ENCODE data around the gene PPP1R12B. TPM values are rescaled to one million over a fixed set of nuclear protein-coding genes. Genes with fewer than 3 reads are reported as not detected.
"Not testable (repeated sequence)": the region's sequence is repeated elsewhere in the genome, so short reads cannot be mapped to it uniquely, and the experiment has no call there.

Gene PPP1R12B
- total RNA-seq, 1 donor: 21.6 TPM

DNA sequence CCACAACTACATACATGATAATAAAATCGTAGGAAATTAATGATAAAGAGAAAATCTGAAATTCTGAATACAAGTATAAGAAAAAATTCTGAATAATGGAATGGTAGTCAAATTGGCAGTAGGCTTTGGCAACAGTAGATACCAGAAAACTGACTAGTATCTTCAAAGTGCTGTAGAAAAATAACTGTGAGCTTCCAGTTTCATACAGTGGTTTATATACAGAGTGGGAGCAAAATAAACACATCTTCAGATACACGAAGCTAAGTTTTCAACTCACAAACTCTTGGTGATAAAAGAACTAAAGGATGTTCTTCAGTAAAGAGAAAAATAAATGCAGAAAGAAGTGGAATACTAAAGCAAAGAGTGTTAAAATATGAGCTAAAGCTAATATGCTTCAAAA is 173.4 kb downstream of the PPP1R12B start:
- TF ChIP-seq CTCF (IDR thresholded peaks at IDR 0.05; ENCODE audit: insufficient read depth, low read depth, low read length): no peak

DNA sequence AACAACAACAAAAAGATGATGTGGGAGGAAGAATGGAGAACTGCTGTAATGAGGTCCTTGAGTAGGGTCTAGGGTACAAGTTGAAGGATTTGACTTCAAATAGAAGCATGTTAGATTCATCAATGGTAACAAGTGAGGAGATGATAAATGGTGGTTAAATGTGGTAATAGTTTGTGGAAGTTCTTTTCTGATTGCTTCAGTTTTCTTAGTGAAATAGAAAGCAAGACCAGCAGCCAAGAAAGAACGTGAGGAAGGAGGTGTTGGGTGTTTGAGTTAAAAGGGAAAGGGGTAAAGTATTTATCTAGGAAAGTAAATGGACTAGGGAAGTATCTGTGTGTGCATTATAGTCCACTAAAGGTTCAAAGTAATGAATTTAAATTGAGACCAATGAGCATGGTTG is 177.6 kb downstream of the PPP1R12B start:
- DNase-seq (ENCODE audit: low read depth); H3K4me3 ChIP-seq (ENCODE audit: low read depth, low read length): not testable (repeated sequence)

More for the DNA sequence above, 173.4 kb downstream of the PPP1R12B start:
- DNase-seq (ENCODE audit: low read depth): no peak
- H3K4me3 ChIP-seq (ENCODE audit: low read depth, low read length): no peak overlapping the region

DNA sequence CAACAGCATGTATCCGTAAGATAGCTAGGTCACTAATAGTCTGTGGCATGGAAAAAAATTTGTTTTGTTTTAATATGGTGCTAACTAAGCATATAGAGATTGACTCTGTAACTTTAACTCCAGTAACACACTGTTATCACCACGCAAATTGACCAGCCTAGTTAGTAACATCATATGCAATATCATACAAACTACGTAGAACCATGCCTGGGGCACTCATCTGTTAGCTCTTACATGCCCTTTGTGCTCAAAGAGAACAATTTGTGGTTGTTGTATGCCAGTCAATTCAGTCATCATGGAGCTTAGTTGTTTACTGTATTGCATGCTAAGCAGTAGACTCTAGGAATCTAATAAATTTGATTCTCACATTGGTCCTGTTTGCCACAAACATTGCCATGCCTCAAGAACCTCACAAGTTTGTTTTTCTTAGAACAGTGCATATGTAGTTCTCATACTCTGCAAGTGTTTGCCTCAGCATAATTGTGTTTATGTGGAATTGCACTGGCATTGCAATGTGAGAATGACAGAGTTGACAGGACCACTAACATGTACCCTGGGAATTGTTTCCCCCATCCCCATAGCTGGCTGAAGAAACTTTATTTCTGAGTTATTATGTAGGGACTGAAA is 179.7 kb downstream of the PPP1R12B start:
- not testable (repeated sequence) for DNase-seq (ENCODE audit: low read depth); H3K4me3 ChIP-seq (ENCODE audit: low read depth, low read length)

DNA sequence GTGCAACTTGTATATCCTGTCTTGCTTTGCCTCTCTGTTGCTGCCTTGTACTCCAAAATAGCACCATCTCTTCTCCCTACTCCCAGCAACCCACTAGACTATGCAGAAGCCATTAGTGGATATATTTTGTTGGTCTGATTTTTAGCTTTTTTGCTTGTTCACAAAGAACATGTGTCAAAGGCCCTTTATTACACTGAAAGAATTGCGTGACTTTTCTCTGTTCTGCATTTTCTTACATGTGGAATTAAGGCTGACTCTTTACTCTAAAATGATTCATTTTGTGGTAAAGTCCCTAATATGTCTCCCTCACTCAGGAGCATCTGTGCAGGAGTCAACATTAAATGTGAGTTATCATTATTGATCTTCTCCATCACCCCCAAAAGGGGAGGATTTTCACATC is 182.2 kb downstream of the PPP1R12B start:
- H3K4me3 ChIP-seq (ENCODE audit: low read depth, low read length); DNase-seq (ENCODE audit: low read depth): not testable (repeated sequence)

- no peak overlapping the region for H3K4me3 ChIP-seq (ENCODE audit: low read depth, low read length)
- no peak for TF ChIP-seq CTCF (IDR thresholded peaks at IDR 0.05; ENCODE audit: insufficient read depth, low read depth, low read length)
- DNase-seq (ENCODE audit: low read depth): no peak
Observed at GRCh38 chr1:202531472-202531811, 182.9 kb downstream of the PPP1R12B start.

DNA sequence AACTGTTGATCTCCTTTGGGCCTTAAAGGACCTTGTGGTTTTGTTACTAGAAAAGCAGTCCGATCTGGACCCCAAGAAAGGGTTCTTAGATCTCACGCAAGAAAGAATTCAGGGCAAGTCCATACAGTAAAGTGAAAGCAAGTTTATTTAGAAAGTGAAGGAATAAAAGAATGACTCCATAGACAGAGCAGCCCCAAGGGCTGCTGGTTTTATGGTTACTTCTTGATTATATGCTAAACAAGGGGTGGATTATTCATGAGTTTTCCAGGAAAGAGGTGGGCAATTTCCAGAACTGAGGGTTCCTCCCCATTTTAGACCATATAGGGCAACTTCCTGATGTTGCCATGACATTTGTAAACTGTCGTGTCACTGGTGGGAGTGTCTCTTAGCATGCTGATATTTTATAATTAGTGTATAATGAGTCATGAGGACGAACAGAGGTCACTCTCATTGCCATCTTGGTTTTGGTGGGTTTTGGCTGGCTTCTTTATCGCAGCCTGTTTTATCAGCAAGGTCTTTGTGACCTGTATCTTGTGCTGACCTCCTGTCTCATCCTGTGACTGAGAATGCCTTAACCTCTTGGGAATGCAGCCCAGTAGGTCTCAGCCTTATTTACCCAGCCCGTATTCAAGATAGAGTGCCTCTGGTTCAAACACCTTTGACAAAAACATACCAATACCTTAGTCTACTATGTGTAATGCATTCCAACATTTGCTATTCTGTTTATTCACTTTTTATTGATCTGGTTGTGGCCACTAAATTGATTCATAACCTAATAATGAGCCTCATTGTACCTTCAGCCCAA is 183.5 kb downstream of the PPP1R12B start:
- not testable (repeated sequence) for H3K4me3 ChIP-seq (ENCODE audit: low read depth, low read length); DNase-seq (ENCODE audit: low read depth)

GRCh38 chr1:202539166-202539574 is 190.7 kb downstream of the PPP1R12B start:
- peak; percentile 67 for DNase-seq (ENCODE audit: low read depth)

DNA sequence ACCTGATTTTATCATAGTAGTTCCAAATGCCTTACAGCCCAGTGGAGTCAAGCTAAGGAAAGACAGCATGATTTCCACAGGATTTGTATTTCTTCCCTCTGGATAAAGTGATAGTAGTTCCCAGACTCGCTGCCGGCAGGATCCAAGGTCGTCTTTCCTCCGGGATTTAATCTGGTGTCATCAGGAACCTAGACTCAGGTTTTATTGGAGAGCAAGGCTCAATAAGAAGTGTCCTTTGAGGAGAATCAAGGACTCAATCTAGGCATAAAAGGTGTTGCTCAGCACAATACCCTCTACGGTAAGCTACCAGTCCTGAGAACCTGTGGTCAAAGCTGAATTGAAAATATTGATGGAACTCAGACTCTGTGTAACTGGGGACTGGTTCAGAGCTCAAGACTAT is 191.1 kb downstream of the PPP1R12B start:
- H3K4me3 ChIP-seq (ENCODE audit: low read depth, low read length): peak overlapping the region; percentile 48
- DNase-seq (ENCODE audit: low read depth): not testable (repeated sequence)

More at GRCh38 chr1:202539166-202539574, 190.7 kb downstream of the PPP1R12B start:
- H3K4me3 ChIP-seq (ENCODE audit: low read depth, low read length): peak overlapping the region; percentile 48

GRCh38 chr1:202540014-202540413 is 191.5 kb downstream of the PPP1R12B start:
- no peak for DNase-seq (ENCODE audit: low read depth)
- TF ChIP-seq CTCF (IDR thresholded peaks at IDR 0.05; ENCODE audit: insufficient read depth, low read depth, low read length): no peak
- peak overlapping the region; percentile 48 for H3K4me3 ChIP-seq (ENCODE audit: low read depth, low read length)

- no peak overlapping the region for H3K4me3 ChIP-seq (ENCODE audit: low read depth, low read length)
- TF ChIP-seq CTCF (IDR thresholded peaks at IDR 0.05; ENCODE audit: insufficient read depth, low read depth, low read length): no peak
- no peak for DNase-seq (ENCODE audit: low read depth)
Observed at GRCh38 chr1:202540448-202540847, 191.9 kb downstream of the PPP1R12B start.

DNA sequence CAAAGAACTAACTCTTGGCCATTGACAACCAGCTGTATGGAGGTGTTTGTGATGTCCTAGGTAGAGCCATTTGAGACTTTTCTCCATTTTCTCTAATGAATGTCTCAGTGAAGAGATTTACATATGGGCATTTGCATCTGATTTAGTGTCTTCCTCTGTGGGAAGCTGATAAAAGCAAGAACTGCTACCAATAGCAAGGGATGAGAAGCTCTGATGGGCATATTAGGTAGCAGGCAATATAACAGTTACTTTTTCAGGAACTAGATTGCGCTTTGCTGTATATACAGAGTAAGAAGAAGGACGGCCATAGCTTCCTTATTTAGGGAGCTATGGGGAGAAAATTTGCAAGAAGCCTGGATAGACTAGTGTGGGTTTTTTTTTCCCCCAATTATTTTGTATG is 192.4 kb downstream of the PPP1R12B start:
- DNase-seq (ENCODE audit: low read depth); H3K4me3 ChIP-seq (ENCODE audit: low read depth, low read length): not testable (repeated sequence)

DNA sequence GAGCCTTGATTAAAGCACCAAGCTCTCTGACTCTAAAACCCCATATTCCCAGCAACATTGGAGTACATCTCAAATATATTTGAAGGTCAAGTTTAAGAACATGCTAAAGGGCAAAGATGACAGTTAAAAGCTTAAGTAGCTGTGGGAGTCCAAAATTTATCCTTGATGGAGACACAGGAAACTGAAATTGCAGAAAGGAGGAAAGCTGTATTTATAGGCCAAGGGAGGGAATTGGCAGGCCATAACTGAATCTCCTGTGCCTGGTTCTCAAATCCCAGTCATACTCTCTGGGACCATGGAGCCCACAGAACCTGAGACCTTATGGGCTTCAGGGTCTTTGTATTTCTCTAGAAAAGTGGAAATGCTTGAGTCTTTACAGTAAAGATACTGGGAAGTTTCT is 193.9 kb downstream of the PPP1R12B start:
- not testable (repeated sequence) for H3K4me3 ChIP-seq (ENCODE audit: low read depth, low read length); DNase-seq (ENCODE audit: low read depth)

GRCh38 chr1:202543537-202543936 is 195.0 kb downstream of the PPP1R12B start:
- DNase-seq (ENCODE audit: low read depth); H3K4me3 ChIP-seq (ENCODE audit: low read depth, low read length): not testable (repeated sequence)

DNA sequence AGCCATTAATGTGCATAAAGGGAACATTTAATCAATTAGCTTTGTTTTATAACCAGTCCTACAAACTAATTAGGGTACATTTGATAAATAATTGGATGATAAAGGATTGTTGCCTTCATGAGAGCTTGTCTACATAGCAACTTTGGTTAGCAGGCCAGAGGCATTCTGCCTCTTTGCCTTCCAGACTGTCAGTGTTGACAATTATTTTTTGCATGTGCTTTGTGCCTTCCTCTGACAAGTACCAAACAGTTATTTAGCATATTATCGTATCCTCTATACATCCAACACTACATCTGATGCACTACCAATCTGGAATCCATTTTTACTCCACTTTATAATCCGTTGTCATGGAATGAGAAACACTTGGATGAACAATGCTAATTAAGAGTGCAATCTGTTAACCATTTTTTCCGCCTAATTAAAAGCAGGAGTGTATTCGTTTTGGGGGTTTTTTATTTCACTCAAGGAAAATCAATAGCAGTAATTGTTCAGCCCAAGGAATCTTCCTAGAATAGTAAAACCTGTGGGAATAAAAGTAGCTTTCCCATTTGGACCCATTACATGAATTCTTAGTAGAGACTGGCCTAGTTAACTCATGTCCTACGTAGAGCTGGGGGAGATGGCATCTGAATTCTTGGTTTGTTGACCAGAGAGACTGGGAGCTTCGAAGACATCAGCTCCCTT is 196.4 kb downstream of the PPP1R12B start:
- not testable (repeated sequence) for DNase-seq (ENCODE audit: low read depth); H3K4me3 ChIP-seq (ENCODE audit: low read depth, low read length)

Measured in fibroblast of villous mesenchyme (primary cell).